ENCODE data around the gene E2F4.

E2F4 gene

DNA sequence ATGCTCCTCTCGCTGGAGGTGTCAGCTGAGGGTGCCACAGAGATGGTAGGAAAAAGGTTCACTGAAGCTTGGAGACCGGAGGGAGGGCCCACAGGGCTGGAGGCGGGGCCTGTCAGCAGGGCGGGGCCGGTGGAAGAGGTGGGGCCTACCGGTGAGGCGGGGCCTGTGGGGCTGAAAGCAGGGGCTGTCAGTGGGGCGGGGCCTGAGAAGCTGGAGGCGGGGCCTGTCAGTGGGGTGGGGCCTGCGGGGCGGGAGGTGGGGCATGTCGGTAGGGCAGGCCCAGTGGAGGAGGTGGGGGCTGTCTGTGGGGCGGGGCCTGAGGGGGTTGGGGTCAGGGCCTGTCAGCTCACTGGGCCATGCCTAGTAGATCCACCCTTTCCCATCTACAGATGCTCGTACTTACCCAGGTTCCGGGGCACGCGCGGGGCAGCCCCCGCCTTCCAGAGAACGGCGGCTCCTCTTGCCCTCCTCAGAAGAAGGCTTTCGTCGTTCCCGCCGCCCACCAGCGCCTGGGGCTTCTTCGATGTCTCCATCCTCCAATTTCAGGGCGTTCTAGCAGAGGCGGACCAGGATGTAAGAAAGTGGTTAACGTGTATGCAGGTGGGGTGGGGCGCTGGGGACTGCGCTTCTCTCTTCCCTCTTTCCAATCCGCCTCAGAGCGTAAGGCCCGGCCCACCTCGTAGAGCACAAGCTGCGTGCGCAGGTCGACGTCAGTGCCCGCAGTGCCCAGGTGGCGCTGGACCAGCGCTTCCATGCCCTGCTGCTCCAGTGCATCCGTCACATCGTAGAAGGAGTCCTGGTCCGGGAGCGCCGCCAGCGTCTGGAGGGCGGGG, 44.8 kb downstream of the E2F4 start:
- Histone ChIP-seq H3K9me3 (ENCODE audit: control insufficient read depth in 2 of 2, low read length in 2 of 2) (no peaks in the 10 kb centered on the region), H3K27me3 (ENCODE audit: control insufficient read depth in 2 of 2, insufficient read depth in 2 of 2, low read length in 2 of 2) (no peaks in the 10 kb centered on the region), H3K27ac (ENCODE audit: low read depth in 2 of 2, low read length in 2 of 2) (no peak overlapping the region), H3K9ac (ENCODE audit: low read depth in 1 of 2, low read length in 2 of 2) (no peak overlapping the region), H3K4me3 (ENCODE audit: low read length in 2 of 2) (no peak overlapping the region), H3K4me1 (ENCODE audit: control insufficient read depth in 2 of 2, insufficient read depth in 2 of 2, low read length in 2 of 2) (peaks cover 12 to 14% of the 10 kb centered on the region in 2 donors), H3K36me3 (ENCODE audit: control insufficient read depth in 2 of 2, insufficient read depth in 2 of 2, low read length in 2 of 2) (peaks cover 39 to 59% of the 10 kb centered on the region in 2 donors)

DNA sequence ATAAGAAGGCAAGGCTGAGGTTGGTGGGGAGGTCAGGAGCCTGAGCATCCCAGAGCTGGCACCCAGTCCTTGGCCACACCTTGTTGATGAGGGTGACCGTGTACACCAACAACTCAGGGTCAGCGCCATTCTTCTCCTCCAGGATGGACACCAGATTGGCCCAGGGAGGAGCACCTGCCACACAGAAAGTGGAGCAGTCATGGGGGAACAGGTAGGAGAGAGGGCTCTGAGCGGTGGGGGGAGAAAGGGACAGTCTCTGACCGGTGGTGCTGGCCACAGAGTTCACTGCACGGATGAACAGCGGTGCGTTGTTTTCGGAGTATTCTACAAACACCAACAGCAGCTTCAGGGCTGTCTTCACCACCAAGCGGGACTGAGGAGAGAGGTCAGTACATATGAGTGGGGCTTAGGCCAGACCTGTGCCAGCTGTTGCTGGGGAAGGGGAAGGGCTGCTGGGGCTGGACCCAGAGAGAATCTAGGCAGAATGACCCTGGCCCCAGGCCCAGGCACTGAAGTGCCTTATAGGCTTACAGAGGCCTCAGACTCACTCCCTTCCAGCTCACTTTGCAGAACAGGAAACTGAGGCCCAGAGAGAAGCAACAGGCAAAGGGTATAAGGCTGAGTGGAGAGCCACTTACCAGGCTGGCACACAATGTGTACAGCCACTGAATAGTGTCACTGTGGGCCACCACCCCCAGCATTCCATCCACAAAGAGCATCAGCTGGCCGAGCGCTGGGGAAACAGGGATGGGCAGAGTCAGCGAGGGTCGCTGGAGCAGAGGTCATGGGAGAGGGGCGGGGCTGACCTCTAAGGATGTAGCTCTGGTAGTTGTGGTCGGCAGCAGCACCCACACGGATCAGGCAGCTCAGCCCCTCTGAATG, 45.7 kb downstream of the E2F4 start:
- Histone ChIP-seq H3K36me3 (ENCODE audit: control insufficient read depth in 2 of 2, insufficient read depth in 2 of 2, low read length in 2 of 2) (peaks cover 37 to 55% of the 10 kb centered on the region in 2 donors), H3K27ac (ENCODE audit: low read depth in 2 of 2, low read length in 2 of 2) (no peak overlapping the region), H3K4me1 (ENCODE audit: control insufficient read depth in 2 of 2, insufficient read depth in 2 of 2, low read length in 2 of 2) (peaks cover 20 to 23% of the 10 kb centered on the region in 2 donors), H3K9me3 (ENCODE audit: control insufficient read depth in 2 of 2, low read length in 2 of 2) (no peaks in the 10 kb centered on the region), H3K4me3 (ENCODE audit: low read length in 2 of 2) (no peak overlapping the region), H3K9ac (ENCODE audit: low read depth in 1 of 2, low read length in 2 of 2) (no peak overlapping the region), H3K27me3 (ENCODE audit: control insufficient read depth in 2 of 2, insufficient read depth in 2 of 2, low read length in 2 of 2) (no peaks in the 10 kb centered on the region)

DNA sequence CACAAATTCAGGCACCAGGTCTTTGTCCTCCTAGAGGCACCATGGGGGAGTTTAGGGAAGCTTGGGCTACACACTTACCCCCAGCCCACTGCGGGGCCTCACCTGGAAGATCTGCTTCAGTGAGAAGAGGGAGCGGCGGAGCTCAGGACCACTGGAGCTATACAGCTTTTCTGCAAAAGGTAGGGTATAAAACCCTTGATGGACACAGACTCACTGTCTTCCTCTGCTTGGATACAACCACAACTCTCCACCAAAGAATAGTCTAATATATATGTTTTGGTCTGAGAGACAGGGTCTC, 46.3 kb downstream of the E2F4 start:
- peaks cover 36 to 55% of the 10 kb centered on the region in 2 donors for H3K36me3 ChIP-seq (ENCODE audit: control insufficient read depth in 2 of 2, insufficient read depth in 2 of 2, low read length in 2 of 2)
- no peaks in the 10 kb centered on the region for H3K9me3 ChIP-seq (ENCODE audit: control insufficient read depth in 2 of 2, low read length in 2 of 2)
- H3K4me3 ChIP-seq (ENCODE audit: low read length in 2 of 2): no peak overlapping the region
- H3K9ac ChIP-seq (ENCODE audit: low read depth in 1 of 2, low read length in 2 of 2): no peak overlapping the region
- H3K27ac ChIP-seq (ENCODE audit: low read depth in 2 of 2, low read length in 2 of 2): no peak overlapping the region
- peaks cover 21 to 23% of the 10 kb centered on the region in 2 donors for H3K4me1 ChIP-seq (ENCODE audit: control insufficient read depth in 2 of 2, insufficient read depth in 2 of 2, low read length in 2 of 2)
- no peaks in the 10 kb centered on the region for H3K27me3 ChIP-seq (ENCODE audit: control insufficient read depth in 2 of 2, insufficient read depth in 2 of 2, low read length in 2 of 2)

DNA sequence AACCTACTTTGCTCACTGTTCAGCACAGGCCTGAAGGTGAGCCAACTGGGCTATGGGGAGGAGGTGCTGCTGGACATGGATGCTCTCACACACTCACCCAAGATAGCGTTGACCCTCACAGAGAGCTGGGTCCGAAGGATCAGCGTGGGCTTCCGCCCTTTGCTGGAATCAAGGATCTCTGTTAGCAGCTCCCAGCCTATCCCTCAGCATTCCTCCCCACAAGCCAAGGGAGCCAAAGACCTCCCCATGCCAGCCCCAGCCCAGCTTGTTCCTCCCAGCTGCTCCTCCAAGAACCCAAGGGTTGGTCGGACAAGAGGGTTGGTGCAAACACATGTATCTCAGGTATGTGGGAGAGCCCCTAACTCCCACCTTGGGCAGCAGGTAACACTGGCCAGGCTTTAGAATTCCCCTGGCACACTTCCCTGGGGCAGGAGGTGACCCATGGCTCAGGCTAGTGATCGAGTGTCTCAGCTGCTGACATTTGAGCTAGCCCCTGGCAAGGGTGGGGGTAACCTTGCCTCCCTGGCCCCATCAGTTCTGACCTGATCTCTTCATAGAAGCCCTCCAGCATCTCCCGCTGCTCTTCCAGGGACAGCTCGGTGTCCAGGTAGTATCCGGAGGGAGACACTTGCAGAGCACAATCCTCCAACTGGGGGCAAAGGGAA, 47.0 kb downstream of the E2F4 start:
- Histone ChIP-seq H3K27ac (ENCODE audit: low read depth in 2 of 2, low read length in 2 of 2) (no peak overlapping the region), H3K27me3 (ENCODE audit: control insufficient read depth in 2 of 2, insufficient read depth in 2 of 2, low read length in 2 of 2) (no peaks in the 10 kb centered on the region), H3K9ac (ENCODE audit: low read depth in 1 of 2, low read length in 2 of 2) (no peak overlapping the region), H3K4me1 (ENCODE audit: control insufficient read depth in 2 of 2, insufficient read depth in 2 of 2, low read length in 2 of 2) (peaks cover 26 to 29% of the 10 kb centered on the region in 2 donors), H3K4me3 (ENCODE audit: low read length in 2 of 2) (no peak overlapping the region), H3K36me3 (ENCODE audit: control insufficient read depth in 2 of 2, insufficient read depth in 2 of 2, low read length in 2 of 2) (peaks cover 32 to 49% of the 10 kb centered on the region in 2 donors), H3K9me3 (ENCODE audit: control insufficient read depth in 2 of 2, low read length in 2 of 2) (no peaks in the 10 kb centered on the region)

DNA sequence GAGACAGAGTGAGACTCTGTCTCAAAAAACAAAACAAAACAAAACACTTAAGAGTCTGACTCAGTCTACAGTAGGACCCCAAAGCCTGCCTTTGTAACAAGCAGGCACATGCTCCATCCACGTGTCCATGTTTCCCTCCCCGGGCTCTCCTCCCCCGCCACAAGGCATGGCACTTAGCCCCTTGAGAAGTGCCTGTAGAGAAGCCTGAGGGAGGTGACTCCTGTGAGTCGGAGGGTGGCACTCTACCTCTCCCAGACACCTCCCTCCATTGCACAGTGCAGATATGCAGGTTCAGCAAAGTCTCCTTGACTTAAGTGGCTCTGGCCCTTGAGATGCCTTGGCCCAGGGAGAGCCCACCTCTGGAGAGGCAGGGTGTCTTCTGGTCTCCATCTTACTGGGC, 48.6 kb downstream of the E2F4 start:
- Histone ChIP-seq H3K27me3 (ENCODE audit: control insufficient read depth in 2 of 2, insufficient read depth in 2 of 2, low read length in 2 of 2) (no peaks in the 10 kb centered on the region), H3K9me3 (ENCODE audit: control insufficient read depth in 2 of 2, low read length in 2 of 2) (no peaks in the 10 kb centered on the region), H3K4me1 (ENCODE audit: control insufficient read depth in 2 of 2, insufficient read depth in 2 of 2, low read length in 2 of 2) (peaks cover 40 to 44% of the 10 kb centered on the region in 2 donors), H3K27ac (ENCODE audit: low read depth in 2 of 2, low read length in 2 of 2) (peak overlapping the region; percentile 95 to 97), H3K9ac (ENCODE audit: low read depth in 1 of 2, low read length in 2 of 2) (peak overlapping the region in 1 of 2 donors; percentile 53), H3K4me3 (ENCODE audit: low read length in 2 of 2) (no peak overlapping the region), H3K36me3 (ENCODE audit: control insufficient read depth in 2 of 2, insufficient read depth in 2 of 2, low read length in 2 of 2) (peaks cover 32 to 36% of the 10 kb centered on the region in 2 donors)

DNA sequence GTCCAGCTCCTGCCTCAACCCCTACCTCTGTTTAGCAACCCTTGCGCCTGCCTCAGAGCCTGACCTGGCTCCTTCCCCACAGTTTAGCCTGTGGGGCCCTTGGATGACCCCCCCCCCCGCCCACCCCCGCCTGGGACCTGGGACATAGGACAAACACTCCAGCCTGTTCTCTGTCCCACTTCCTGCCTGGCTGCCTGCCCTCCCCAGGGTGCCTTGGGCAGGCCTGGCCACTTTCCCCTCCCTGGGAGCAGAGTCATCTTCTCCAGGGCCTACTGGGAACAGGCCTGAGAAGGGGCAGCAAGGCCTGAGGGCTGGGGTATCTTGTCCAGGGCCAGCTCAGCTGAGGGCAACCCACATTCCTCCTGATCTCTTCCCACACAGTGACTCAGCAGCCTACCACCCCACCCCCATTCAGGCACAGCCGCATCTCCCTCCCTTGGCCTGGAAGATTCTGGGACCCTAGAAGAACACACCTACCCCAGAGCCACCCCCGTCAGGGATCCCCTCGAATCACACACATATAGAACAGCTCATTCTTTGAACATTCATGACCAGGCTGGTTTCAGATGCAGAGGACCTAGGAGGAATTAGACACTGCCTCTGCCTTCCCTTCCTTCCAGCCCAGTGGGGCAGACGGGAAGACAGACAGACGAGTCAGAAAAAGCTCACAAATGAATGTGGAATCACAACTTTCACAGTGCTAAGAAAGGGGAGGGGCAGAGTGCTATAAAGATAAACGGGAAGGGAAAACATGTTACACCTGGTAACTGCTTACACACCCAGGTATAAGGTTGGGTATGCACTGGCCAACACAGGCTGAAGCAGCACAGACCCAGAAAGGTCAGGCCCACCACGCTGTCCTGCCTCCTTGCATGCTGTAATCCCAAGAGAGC, 49.3 kb downstream of the E2F4 start:
- peaks cover 45 to 48% of the 10 kb centered on the region in 2 donors for H3K4me1 ChIP-seq (ENCODE audit: control insufficient read depth in 2 of 2, insufficient read depth in 2 of 2, low read length in 2 of 2)

DNA sequence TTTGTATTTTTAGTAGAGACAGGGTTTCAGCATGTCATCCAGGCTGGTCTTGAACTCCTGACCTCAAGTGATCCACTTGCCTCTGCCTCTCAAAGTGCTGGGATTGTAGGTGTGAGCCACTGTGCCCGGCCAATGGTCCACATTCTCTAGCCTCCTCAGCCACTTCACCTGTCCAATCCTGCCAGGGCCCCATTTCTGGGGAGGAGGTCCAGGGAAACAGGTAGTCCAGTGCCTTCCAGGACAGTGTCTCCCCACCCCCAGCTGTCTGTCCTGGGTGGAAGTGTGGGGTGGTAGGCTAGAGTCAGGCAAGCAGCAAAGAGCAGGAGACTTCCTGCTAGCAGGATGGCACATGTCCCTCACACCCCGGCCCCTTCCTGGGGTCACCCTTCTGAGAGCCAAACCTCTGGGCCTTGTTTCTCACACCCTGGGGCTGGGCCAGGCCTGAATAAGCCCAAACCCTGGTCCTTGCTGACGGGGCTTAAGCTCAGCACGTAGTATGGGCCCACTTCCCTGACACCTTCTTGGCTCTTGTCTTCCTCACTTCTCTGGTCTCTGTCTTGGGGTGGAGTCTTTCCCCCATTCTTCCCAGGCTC, 50.3 kb downstream of the E2F4 start:
- peaks cover 45 to 49% of the 10 kb centered on the region in 2 donors for H3K4me1 ChIP-seq (ENCODE audit: control insufficient read depth in 2 of 2, insufficient read depth in 2 of 2, low read length in 2 of 2)
- H3K27ac ChIP-seq (ENCODE audit: low read depth in 2 of 2, low read length in 2 of 2): peak overlapping the region; percentile 95 to 97
- H3K4me3 ChIP-seq (ENCODE audit: low read length in 2 of 2): no peak overlapping the region
- H3K9ac ChIP-seq (ENCODE audit: low read depth in 1 of 2, low read length in 2 of 2): peak overlapping the region in 1 of 2 donors; percentile 69
- no peaks in the 10 kb centered on the region for H3K27me3 ChIP-seq (ENCODE audit: control insufficient read depth in 2 of 2, insufficient read depth in 2 of 2, low read length in 2 of 2)
- peaks cover 19 to 25% of the 10 kb centered on the region in 2 donors for H3K36me3 ChIP-seq (ENCODE audit: control insufficient read depth in 2 of 2, insufficient read depth in 2 of 2, low read length in 2 of 2)
- no peaks in the 10 kb centered on the region for H3K9me3 ChIP-seq (ENCODE audit: control insufficient read depth in 2 of 2, low read length in 2 of 2)

More for the DNA sequence above, 49.3 kb downstream of the E2F4 start:
- Histone ChIP-seq H3K27ac (ENCODE audit: low read depth in 2 of 2, low read length in 2 of 2) (peak overlapping the region; percentile 95 to 97), H3K9ac (ENCODE audit: low read depth in 1 of 2, low read length in 2 of 2) (peak overlapping the region; percentile 66 to 69), H3K9me3 (ENCODE audit: control insufficient read depth in 2 of 2, low read length in 2 of 2) (no peaks in the 10 kb centered on the region), H3K27me3 (ENCODE audit: control insufficient read depth in 2 of 2, insufficient read depth in 2 of 2, low read length in 2 of 2) (no peaks in the 10 kb centered on the region), H3K36me3 (ENCODE audit: control insufficient read depth in 2 of 2, insufficient read depth in 2 of 2, low read length in 2 of 2) (peaks cover 26 to 30% of the 10 kb centered on the region in 2 donors), H3K4me3 (ENCODE audit: low read length in 2 of 2) (peak overlapping the region in 1 of 2 donors; percentile 53)

DNA sequence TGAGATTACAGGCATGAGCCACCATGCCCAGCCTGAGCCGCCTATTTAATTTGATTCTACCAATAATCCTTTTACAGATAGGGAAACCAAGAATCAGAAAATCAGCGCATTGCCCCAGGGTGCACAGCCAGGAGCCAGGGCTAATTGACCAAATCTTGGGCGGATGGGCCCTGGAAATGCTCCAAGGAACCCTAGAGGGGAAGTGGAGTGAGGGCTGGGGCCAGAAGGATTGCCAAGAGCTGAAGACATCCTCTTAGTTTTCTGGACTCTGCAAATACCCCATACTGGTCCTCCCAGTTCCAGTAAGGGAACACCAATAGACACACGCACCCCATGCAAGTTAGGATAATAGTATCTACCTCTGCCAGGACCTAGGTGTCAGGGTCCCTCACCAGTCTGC, 51.5 kb downstream of the E2F4 start:
- Histone ChIP-seq H3K36me3 (ENCODE audit: control insufficient read depth in 2 of 2, insufficient read depth in 2 of 2, low read length in 2 of 2) (peaks cover 12% of the 10 kb centered on the region in 2 donors), H3K4me3 (ENCODE audit: low read length in 2 of 2) (no peak overlapping the region), H3K27me3 (ENCODE audit: control insufficient read depth in 2 of 2, insufficient read depth in 2 of 2, low read length in 2 of 2) (peaks cover 0 to 3% of the 10 kb centered on the region in 2 donors), H3K27ac (ENCODE audit: low read depth in 2 of 2, low read length in 2 of 2) (peak overlapping the region; percentile 93 to 95), H3K9ac (ENCODE audit: low read depth in 1 of 2, low read length in 2 of 2) (peak overlapping the region in 1 of 2 donors; percentile 30), H3K9me3 (ENCODE audit: control insufficient read depth in 2 of 2, low read length in 2 of 2) (no peaks in the 10 kb centered on the region), H3K4me1 (ENCODE audit: control insufficient read depth in 2 of 2, insufficient read depth in 2 of 2, low read length in 2 of 2) (peaks cover 55% of the 10 kb centered on the region in 2 donors)

All from mucosa of rectum (tissue), 2 donors.